GM18909 (cell line): Measurements from ENCODE around the gene PPFIBP1.
"Not testable (repeated sequence)": the region's sequence is repeated elsewhere in the genome, so short reads cannot be mapped to it uniquely, and the experiment has no call there.

Experiments
- ATAC-seq: cut with Tn5 transposase; IDR thresholded peaks from one replicate; pipeline ENCODE4 v1.9.1; 2021; ENCODE audit warnings: mild to moderate bottlenecking; ENCODE audit not compliant: unreplicated experiment, poor library complexity

The PPFIBP1 gene

GRCh38 chr12:27537855-27538675, 14.1 kb downstream of the PPFIBP1 start:
- no peak for ATAC-seq

GRCh38 chr12:27539191-27539631, 15.2 kb downstream of the PPFIBP1 start:
- ATAC-seq = no peak

GRCh38 chr12:27541031-27541719, 17.2 kb downstream of the PPFIBP1 start:
- ATAC-seq = no peak

- ATAC-seq = no peak
These were observed 18.6 kb downstream of the PPFIBP1 start for GRCh38 chr12:27542628-27543027.

GRCh38 chr12:27544858-27545257, 20.9 kb downstream of the PPFIBP1 start:
- ATAC-seq = not testable (repeated sequence)

- no peak for ATAC-seq
These were observed 21.7 kb downstream of the PPFIBP1 start for GRCh38 chr12:27545665-27546064.

GRCh38 chr12:27547592-27547991, 23.6 kb downstream of the PPFIBP1 start:
- no peak for ATAC-seq

- no peak for ATAC-seq
These were observed 24.5 kb downstream of the PPFIBP1 start for GRCh38 chr12:27548301-27549199.

GRCh38 chr12:27549236-27549800, 25.3 kb downstream of the PPFIBP1 start:
- ATAC-seq = no peak

- ATAC-seq = peak; percentile 64
These were observed 26.0 kb downstream of the PPFIBP1 start for GRCh38 chr12:27549801-27550652.

- ATAC-seq = no peak
These were observed 26.6 kb downstream of the PPFIBP1 start for GRCh38 chr12:27550653-27550975.

GRCh38 chr12:27551172-27551840, 27.3 kb downstream of the PPFIBP1 start:
- ATAC-seq = no peak

GRCh38 chr12:27552235-27552634, 28.2 kb downstream of the PPFIBP1 start:
- ATAC-seq = no peak

GRCh38 chr12:27552886-27553560, 29.0 kb downstream of the PPFIBP1 start:
- ATAC-seq = peak; percentile 49

- ATAC-seq = no peak
These were observed 29.9 kb downstream of the PPFIBP1 start for GRCh38 chr12:27553941-27554340.

- no peak for ATAC-seq
These were observed 30.6 kb downstream of the PPFIBP1 start for GRCh38 chr12:27554421-27555186.

- no peak for ATAC-seq
These were observed 31.4 kb downstream of the PPFIBP1 start for GRCh38 chr12:27555361-27555760.
